ENCODE measurements around the gene RTN4IP1.
"Not testable (repeated sequence)": the region's sequence is repeated elsewhere in the genome, so short reads cannot be mapped to it uniquely, and the experiment has no call there.

Gene RTN4IP1

DNA sequence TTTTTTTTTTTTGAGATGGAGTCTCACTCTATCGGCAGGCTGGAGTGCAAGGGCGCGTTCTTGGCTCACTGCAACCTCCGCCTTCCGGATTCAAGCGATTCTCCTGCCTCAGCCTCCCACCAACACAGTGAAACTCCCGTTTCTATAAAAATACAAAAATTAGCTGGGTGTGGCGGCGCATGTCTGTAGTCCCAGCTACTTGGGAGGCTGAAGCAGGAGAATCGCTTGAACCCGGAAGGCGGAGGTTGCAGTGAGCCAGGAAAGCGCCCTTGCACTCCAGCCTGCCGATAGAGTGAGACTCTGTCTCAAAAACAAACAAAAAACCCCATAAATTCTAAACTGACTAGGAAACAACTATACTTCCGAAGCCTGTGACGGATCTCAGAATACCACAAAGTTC is 1.5 kb downstream of the RTN4IP1 start:
- WGBS, 2 experiments (ENCODE audit: insufficient coverage in 2 of 2): 95% methylated on average over 9 to 13 of the region's 16 CpGs
- not testable (repeated sequence) for H3K4me3 ChIP-seq (ENCODE audit: extremely low read depth, insufficient read depth, low read length, poor library complexity, severe bottlenecking); H3K27ac ChIP-seq (ENCODE audit: low read depth, low read length, severe bottlenecking); H3K4me1 ChIP-seq (ENCODE audit: control insufficient read depth, insufficient read depth, low read length, poor library complexity, severe bottlenecking); H3K36me3 ChIP-seq (ENCODE audit: control insufficient read depth, insufficient read depth, low read length); H3K9me3 ChIP-seq (ENCODE audit: control insufficient read depth, low read length)

DNA sequence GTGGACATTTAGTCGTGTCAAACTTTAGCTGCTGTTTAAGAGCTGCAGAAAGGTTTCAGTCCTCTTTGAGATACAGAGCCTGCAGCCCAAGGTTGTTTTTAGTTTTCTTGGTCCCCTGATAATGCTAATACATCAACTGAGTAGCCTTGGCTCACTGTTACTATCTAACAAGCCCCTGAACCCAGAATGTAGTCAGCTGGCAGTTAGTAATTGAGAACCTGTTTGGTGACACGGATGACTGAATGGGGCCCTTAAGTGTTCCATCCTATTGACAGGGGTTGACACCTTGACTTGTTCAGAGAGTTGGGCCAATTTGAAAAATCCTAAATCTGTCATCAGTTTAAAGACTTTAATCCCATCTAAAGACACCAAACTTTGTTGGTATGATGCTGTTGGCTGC is 2.8 kb downstream of the RTN4IP1 start:
- Histone ChIP-seq H3K9me3 (ENCODE audit: control insufficient read depth, low read length) (no peaks in the 10 kb centered on the region), H3K4me1 (ENCODE audit: control insufficient read depth, insufficient read depth, low read length, poor library complexity, severe bottlenecking) (peaks cover 4% of the 10 kb centered on the region), H3K27ac (ENCODE audit: low read depth, low read length, severe bottlenecking) (no peak overlapping the region), H3K36me3 (ENCODE audit: control insufficient read depth, insufficient read depth, low read length) (peaks cover 5% of the 10 kb centered on the region), H3K4me3 (ENCODE audit: extremely low read depth, insufficient read depth, low read length, poor library complexity, severe bottlenecking) (no peak overlapping the region)
- WGBS, 2 experiments (ENCODE audit: insufficient coverage in 2 of 2): 83 to 88% methylated on average over 2 of the region's 2 CpGs

DNA sequence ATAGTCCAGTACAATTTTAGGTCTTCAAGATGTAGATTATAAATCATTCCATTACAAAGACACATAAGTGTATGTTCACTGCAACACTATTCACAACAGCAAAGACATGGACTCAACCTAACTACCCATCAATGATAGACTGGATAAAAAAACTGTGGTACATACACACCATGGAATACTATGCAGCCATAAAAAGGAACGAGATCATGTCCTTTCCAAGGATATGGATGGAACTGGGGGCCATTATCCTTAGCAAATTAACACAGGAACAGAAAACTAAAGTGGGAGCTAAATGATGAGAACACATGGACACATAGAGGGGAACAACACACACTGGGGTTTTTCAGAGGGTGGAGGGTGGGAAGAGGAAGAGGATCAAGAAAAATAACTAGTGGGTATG is 6.3 kb downstream of the RTN4IP1 start:
- 80% methylated on average over 1 of the region's 1 CpG; no CpG with 5 or more reads in 1 of the 2 experiments for WGBS, 2 experiments (ENCODE audit: insufficient coverage in 2 of 2)
- Histone ChIP-seq H3K9me3 (ENCODE audit: control insufficient read depth, low read length) (no peaks in the 10 kb centered on the region), H3K4me3 (ENCODE audit: extremely low read depth, insufficient read depth, low read length, poor library complexity, severe bottlenecking) (no peak overlapping the region), H3K27ac (ENCODE audit: low read depth, low read length, severe bottlenecking) (no peak overlapping the region), H3K36me3 (ENCODE audit: control insufficient read depth, insufficient read depth, low read length) (peaks cover 5% of the 10 kb centered on the region), H3K4me1 (ENCODE audit: control insufficient read depth, insufficient read depth, low read length, poor library complexity, severe bottlenecking) (peaks cover 5% of the 10 kb centered on the region)

DNA sequence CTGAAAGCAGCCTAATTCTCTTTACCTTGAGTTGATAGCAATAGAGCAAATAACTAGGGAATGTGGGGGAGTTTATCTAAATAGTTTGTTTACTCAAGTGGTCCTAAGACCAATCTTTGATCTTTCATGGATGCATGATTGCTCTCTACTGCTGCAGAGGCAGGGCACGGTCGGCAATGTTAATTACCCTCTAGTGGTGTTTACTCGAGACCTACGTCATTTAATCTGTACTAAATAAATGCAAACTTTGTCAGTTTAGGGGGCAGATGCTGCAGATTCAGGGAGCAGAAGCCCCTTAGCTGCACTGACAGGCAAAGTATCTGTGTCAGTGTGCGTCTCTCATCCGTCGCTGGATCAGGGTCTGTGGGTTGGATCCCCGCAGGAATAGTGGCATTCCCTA is 6.9 kb downstream of the RTN4IP1 start:
- H3K36me3 ChIP-seq (ENCODE audit: control insufficient read depth, insufficient read depth, low read length): peaks cover 5% of the 10 kb centered on the region
- H3K4me3 ChIP-seq (ENCODE audit: extremely low read depth, insufficient read depth, low read length, poor library complexity, severe bottlenecking): no peak overlapping the region
- no peak overlapping the region for H3K27ac ChIP-seq (ENCODE audit: low read depth, low read length, severe bottlenecking)
- no peaks in the 10 kb centered on the region for H3K9me3 ChIP-seq (ENCODE audit: control insufficient read depth, low read length)
- H3K4me1 ChIP-seq (ENCODE audit: control insufficient read depth, insufficient read depth, low read length, poor library complexity, severe bottlenecking): peaks cover 5% of the 10 kb centered on the region
- 94 to 98% methylated on average over 4 to 8 of the region's 8 CpGs for WGBS, 2 experiments (ENCODE audit: insufficient coverage in 2 of 2)

DNA sequence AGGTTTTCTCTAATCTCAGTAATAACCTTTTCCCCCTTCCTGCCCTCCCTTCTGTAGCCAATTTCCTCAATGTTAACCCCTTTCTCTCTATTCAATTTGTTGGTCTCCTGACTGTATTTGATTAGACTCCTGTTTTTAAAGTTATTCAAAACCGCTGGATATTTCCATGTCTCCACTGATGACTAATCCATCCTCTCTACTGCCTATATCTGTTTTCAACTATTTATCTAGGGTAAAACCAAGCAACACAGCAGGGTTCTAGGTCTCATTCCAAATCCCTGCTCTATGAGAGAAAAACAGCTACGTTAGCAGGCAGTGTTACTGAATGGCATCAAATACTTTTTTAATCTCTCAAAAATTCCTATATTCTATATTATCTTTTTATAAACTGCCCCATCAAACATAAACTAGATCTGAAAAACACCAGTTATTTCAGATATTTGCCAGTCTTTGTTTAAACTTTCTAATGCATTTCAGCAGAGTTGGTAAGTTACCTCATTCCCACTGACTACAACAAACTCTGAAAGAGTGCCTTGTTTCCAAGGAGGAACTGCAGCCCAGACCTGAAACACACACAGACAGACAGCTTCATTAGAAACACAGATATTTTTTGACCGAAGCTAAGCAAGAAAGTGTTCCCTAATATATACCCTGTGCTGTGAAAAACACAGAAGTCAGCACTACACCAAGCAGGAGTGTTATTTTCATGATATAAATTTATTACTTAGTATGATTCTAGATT is 8.2 kb downstream of the RTN4IP1 start:
- H3K4me1 ChIP-seq (ENCODE audit: control insufficient read depth, insufficient read depth, low read length, poor library complexity, severe bottlenecking): peaks cover 5% of the 10 kb centered on the region
- peak overlapping the region; percentile 52 for H3K27ac ChIP-seq (ENCODE audit: low read depth, low read length, severe bottlenecking)
- H3K36me3 ChIP-seq (ENCODE audit: control insufficient read depth, insufficient read depth, low read length): peaks cover 5% of the 10 kb centered on the region
- H3K4me3 ChIP-seq (ENCODE audit: extremely low read depth, insufficient read depth, low read length, poor library complexity, severe bottlenecking): no peak overlapping the region
- WGBS, 2 experiments (ENCODE audit: insufficient coverage in 2 of 2): 78% methylated on average over 2 of the region's 3 CpGs; no CpG with 5 or more reads in 1 of the 2 experiments
- no peaks in the 10 kb centered on the region for H3K9me3 ChIP-seq (ENCODE audit: control insufficient read depth, low read length)

DNA sequence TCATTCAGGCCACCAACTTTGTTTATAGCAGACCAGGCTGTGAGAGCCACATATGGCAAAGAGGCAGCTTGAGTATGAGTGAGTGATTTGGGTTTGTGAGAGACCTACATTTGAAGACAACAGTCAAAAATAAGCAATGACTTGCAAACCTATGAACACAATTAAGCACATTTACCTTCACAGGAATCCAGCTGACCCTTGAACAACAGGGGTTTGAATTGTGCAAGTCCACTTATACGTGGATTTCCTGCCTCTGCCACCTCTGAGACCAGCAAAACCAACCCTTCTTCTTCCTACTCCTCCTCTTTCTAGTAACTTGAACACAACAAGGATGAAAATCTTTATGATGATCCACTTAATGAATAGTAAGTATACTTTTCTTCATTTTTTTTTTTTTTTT is 10.1 kb downstream of the RTN4IP1 start:
- 100% methylated on average over 1 of the region's 1 CpG; no CpG with 5 or more reads in 1 of the 2 experiments for WGBS, 2 experiments (ENCODE audit: insufficient coverage in 2 of 2)
- peaks cover 5% of the 10 kb centered on the region for H3K4me1 ChIP-seq (ENCODE audit: control insufficient read depth, insufficient read depth, low read length, poor library complexity, severe bottlenecking)
- H3K9me3 ChIP-seq (ENCODE audit: control insufficient read depth, low read length): no peaks in the 10 kb centered on the region

DNA sequence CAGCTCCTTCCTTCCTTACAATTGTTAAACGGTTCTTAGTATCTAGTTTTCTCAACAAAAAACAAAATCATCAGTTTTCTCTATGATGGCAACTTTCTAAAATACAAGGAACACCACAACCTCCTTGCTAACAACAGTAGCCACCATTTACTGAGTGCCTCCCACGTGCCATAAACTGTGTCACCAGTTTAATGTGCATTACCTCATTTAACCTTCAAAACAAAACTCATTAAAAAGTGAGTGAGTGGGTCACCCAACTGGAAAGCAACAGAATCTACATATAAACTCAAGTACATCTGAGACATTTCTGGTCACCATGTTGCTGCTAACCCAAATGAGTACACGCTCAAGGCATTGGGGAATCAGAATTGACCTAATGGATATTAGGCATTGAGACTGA is 11.0 kb downstream of the RTN4IP1 start:
- H3K9me3 ChIP-seq (ENCODE audit: control insufficient read depth, low read length): no peaks in the 10 kb centered on the region
- no peak overlapping the region for H3K27ac ChIP-seq (ENCODE audit: low read depth, low read length, severe bottlenecking)
- peaks cover 5% of the 10 kb centered on the region for H3K4me1 ChIP-seq (ENCODE audit: control insufficient read depth, insufficient read depth, low read length, poor library complexity, severe bottlenecking)
- no peak overlapping the region for H3K4me3 ChIP-seq (ENCODE audit: extremely low read depth, insufficient read depth, low read length, poor library complexity, severe bottlenecking)
- H3K36me3 ChIP-seq (ENCODE audit: control insufficient read depth, insufficient read depth, low read length): peaks cover 5% of the 10 kb centered on the region
- WGBS, 2 experiments (ENCODE audit: insufficient coverage in 2 of 2): 89 to 93% methylated on average over 3 of the region's 3 CpGs

More for the DNA sequence above, 10.1 kb downstream of the RTN4IP1 start:
- H3K36me3 ChIP-seq (ENCODE audit: control insufficient read depth, insufficient read depth, low read length): peaks cover 5% of the 10 kb centered on the region
- H3K27ac ChIP-seq (ENCODE audit: low read depth, low read length, severe bottlenecking): no peak overlapping the region
- H3K4me3 ChIP-seq (ENCODE audit: extremely low read depth, insufficient read depth, low read length, poor library complexity, severe bottlenecking): no peak overlapping the region

DNA sequence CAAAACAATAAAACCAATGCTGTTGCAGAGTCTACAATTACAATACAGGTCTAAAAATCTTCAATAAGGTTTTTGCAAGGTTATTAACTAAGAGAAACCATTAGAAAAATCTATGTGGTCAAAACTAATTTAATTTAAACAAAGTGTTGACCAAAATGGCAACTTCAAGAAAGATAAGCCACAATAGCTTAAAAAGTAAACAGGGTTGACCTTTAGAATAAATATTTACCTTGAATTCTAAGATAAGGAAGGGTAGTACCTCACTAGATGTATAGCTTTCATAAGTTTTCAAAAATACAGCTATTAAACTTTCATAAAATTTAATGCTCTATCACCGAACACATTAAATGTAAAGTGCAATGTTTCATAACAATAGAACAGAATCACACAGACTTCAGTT is 11.4 kb downstream of the RTN4IP1 start:
- peaks cover 5% of the 10 kb centered on the region for H3K4me1 ChIP-seq (ENCODE audit: control insufficient read depth, insufficient read depth, low read length, poor library complexity, severe bottlenecking)
- H3K36me3 ChIP-seq (ENCODE audit: control insufficient read depth, insufficient read depth, low read length): peaks cover 5% of the 10 kb centered on the region
- H3K4me3 ChIP-seq (ENCODE audit: extremely low read depth, insufficient read depth, low read length, poor library complexity, severe bottlenecking): no peak overlapping the region
- H3K27ac ChIP-seq (ENCODE audit: low read depth, low read length, severe bottlenecking): no peak overlapping the region
- H3K9me3 ChIP-seq (ENCODE audit: control insufficient read depth, low read length): no peaks in the 10 kb centered on the region
- no CpG with 5 or more reads among the region's 1 CpG for whole genome bisulfite sequencing, 2 experiments (ENCODE audit: insufficient coverage in 2 of 2)

DNA sequence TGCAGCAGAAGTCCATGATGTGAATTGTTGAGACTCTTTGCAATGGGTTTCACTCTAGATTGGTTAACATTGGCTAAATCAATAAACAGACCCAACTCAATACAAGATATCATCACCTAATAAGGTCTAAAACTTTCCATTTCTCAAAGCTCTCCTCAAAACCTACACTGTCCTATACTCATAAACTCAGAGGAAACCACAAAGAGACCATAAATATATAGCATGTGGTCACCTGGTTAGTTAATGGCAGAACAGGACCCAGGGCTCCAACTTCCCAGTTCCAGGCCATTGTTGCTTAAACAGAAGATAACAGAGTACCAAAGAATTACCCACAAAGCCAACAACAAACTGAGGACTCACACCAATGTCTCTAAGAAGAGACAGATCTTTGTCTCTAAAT is 12.0 kb downstream of the RTN4IP1 start:
- Histone ChIP-seq H3K36me3 (ENCODE audit: control insufficient read depth, insufficient read depth, low read length) (peaks cover under 1% of the 10 kb centered on the region), H3K4me3 (ENCODE audit: extremely low read depth, insufficient read depth, low read length, poor library complexity, severe bottlenecking) (no peak overlapping the region), H3K9me3 (ENCODE audit: control insufficient read depth, low read length) (no peaks in the 10 kb centered on the region), H3K4me1 (ENCODE audit: control insufficient read depth, insufficient read depth, low read length, poor library complexity, severe bottlenecking) (peaks cover 5% of the 10 kb centered on the region), H3K27ac (ENCODE audit: low read depth, low read length, severe bottlenecking) (no peak overlapping the region)

DNA sequence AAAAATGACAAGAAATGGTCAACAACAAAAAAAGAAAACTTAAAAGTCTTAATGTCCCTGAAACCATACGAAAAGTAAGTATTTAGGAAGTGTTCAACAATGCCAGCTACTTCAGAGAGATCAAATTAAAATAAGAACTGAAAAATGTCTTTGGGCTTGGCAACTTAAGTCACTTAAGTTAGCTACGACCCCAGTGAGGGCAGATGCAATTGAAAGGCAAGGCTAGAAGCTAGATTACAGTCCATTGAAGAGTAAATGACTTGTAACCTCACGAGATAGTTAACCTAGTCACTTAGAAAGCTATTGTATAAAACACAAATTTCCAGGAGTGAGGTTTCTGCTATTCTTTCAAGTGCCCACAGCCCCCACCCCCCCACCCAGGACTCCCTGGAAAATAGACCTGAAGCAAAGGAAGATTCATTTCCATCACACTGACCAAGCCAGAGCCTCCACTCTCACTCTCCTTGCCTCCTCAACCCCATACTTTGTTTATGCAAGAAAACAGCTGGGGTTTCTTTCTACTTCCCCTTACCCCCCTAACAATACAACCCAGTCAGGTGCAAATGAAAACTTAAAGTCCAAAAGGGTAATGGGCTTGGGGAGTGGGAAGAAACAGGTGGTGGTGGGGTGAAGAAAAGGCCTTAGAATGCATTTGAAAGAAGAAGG is 14.6 kb downstream of the RTN4IP1 start:
- 53 to 66% methylated on average over 2 of the region's 3 CpGs for WGBS, 2 experiments (ENCODE audit: insufficient coverage in 2 of 2)
- no peaks in the 10 kb centered on the region for H3K4me1 ChIP-seq (ENCODE audit: control insufficient read depth, insufficient read depth, low read length, poor library complexity, severe bottlenecking)
- H3K27ac ChIP-seq (ENCODE audit: low read depth, low read length, severe bottlenecking): no peak overlapping the region
- no peak overlapping the region for H3K4me3 ChIP-seq (ENCODE audit: extremely low read depth, insufficient read depth, low read length, poor library complexity, severe bottlenecking)
- H3K36me3 ChIP-seq (ENCODE audit: control insufficient read depth, insufficient read depth, low read length): no peaks in the 10 kb centered on the region
- no peaks in the 10 kb centered on the region for H3K9me3 ChIP-seq (ENCODE audit: control insufficient read depth, low read length)

DNA sequence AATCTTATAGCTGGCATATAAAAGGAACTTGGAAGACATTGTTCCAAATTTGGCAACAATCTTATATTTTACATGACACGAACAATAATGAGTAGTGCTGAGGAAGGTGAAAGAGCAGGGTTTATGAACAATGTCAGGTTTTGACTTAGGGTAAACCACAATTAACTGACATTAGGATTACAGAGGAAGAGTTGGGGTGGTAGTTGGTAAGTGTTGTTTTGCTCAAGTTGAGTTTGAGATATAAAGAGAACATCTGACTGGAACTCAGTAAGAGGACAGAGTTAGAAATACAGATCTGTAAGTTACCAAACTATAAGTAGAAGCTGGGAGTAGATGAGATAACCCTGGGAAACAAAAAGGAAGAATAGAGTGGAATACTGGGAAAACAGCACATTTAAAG is 15.1 kb downstream of the RTN4IP1 start:
- H3K4me3 ChIP-seq (ENCODE audit: extremely low read depth, insufficient read depth, low read length, poor library complexity, severe bottlenecking): no peak overlapping the region

More for the DNA sequence above, 15.1 kb downstream of the RTN4IP1 start:
- H3K36me3 ChIP-seq (ENCODE audit: control insufficient read depth, insufficient read depth, low read length): no peaks in the 10 kb centered on the region
- no peak overlapping the region for H3K27ac ChIP-seq (ENCODE audit: low read depth, low read length, severe bottlenecking)
- H3K9me3 ChIP-seq (ENCODE audit: control insufficient read depth, low read length): no peaks in the 10 kb centered on the region
- no CpG with 5 or more reads among the region's 1 CpG for WGBS, 2 experiments (ENCODE audit: insufficient coverage in 2 of 2)
- H3K4me1 ChIP-seq (ENCODE audit: control insufficient read depth, insufficient read depth, low read length, poor library complexity, severe bottlenecking): no peaks in the 10 kb centered on the region

Measured in mesodermal cell (in vitro differentiated cells).